Rectal smooth muscle tissue (tissue), 1 donor: ENCODE measurements around the gene METTL9.
A peak's percentile ranks its signal among the peaks of the same experiment; 100 is the strongest.
"Not testable (repeated sequence)": the region's sequence is repeated elsewhere in the genome, so short reads cannot be mapped to it uniquely, and the experiment has no call there.

ENCODE experiments used
- H3K27ac ChIP-seq: one replicate; pipeline ENCODE4 v1.7.0; 2013; ENCODE audit warnings: low read depth, low read length, inconsistent platforms
- H3K27me3 ChIP-seq: one replicate; pipeline ENCODE4 v1.7.0; 2013; ENCODE audit warnings: low read length; ENCODE audit not compliant: control insufficient read depth, insufficient read depth
- H3K36me3 ChIP-seq: one replicate; pipeline ENCODE4 v1.7.0; 2013; ENCODE audit warnings: low read length; ENCODE audit not compliant: control insufficient read depth, insufficient read depth
- H3K4me1 ChIP-seq: one replicate; pipeline ENCODE4 v1.7.0; 2013; ENCODE audit warnings: low read length; ENCODE audit not compliant: control insufficient read depth, insufficient read depth
- H3K4me3 ChIP-seq: one replicate; pipeline ENCODE4 v1.7.0; 2013; ENCODE audit warnings: low read length
- H3K9ac ChIP-seq: one replicate; pipeline ENCODE4 v1.7.0; 2013; ENCODE audit warnings: low read length

Gene METTL9

GRCh38 chr16:21580131-21580530 is 19.2 kb upstream of the METTL9 start:
- not testable (repeated sequence) for H3K9ac ChIP-seq, H3K4me1 ChIP-seq, H3K4me3 ChIP-seq, H3K27me3 ChIP-seq, H3K36me3 ChIP-seq, H3K27ac ChIP-seq

GRCh38 chr16:21580807-21581206 is 18.6 kb upstream of the METTL9 start:
- Histone ChIP-seq H3K9ac (no peak overlapping the region), H3K4me1 (no peaks in the 10 kb centered on the region)

GRCh38 chr16:21584817-21585216 is 14.6 kb upstream of the METTL9 start:
- H3K4me3 ChIP-seq, result no peak overlapping the region
- H3K9ac ChIP-seq, result no peak overlapping the region
- H3K27me3 ChIP-seq, result no peaks in the 10 kb centered on the region
- no peaks in the 10 kb centered on the region for H3K4me1 ChIP-seq
- H3K36me3 ChIP-seq, result no peaks in the 10 kb centered on the region
- no peak overlapping the region for H3K27ac ChIP-seq

More at GRCh38 chr16:21580807-21581206, 18.6 kb upstream of the METTL9 start:
- no peaks in the 10 kb centered on the region for H3K36me3 ChIP-seq
- no peak overlapping the region for H3K4me3 ChIP-seq
- H3K27me3 ChIP-seq, result no peaks in the 10 kb centered on the region
- H3K27ac ChIP-seq, result no peak overlapping the region

- H3K4me1 ChIP-seq, H3K27me3 ChIP-seq, H3K9ac ChIP-seq, H3K4me3 ChIP-seq, H3K36me3 ChIP-seq, H3K27ac ChIP-seq: not testable (repeated sequence)
These were observed 10.8 kb upstream of the METTL9 start for GRCh38 chr16:21588593-21588992.

GRCh38 chr16:21589551-21589950 is 9.8 kb upstream of the METTL9 start:
- H3K27ac ChIP-seq, result no peak overlapping the region
- no peaks in the 10 kb centered on the region for H3K36me3 ChIP-seq
- no peaks in the 10 kb centered on the region for H3K27me3 ChIP-seq
- no peak overlapping the region for H3K4me3 ChIP-seq
- H3K4me1 ChIP-seq, result no peaks in the 10 kb centered on the region
- no peak overlapping the region for H3K9ac ChIP-seq

- no peaks in the 10 kb centered on the region for H3K27me3 ChIP-seq
- H3K36me3 ChIP-seq, result no peaks in the 10 kb centered on the region
- no peaks in the 10 kb centered on the region for H3K4me1 ChIP-seq
- H3K4me3 ChIP-seq, result no peak overlapping the region
- H3K9ac ChIP-seq, result no peak overlapping the region
- no peak overlapping the region for H3K27ac ChIP-seq
These were observed 9.1 kb upstream of the METTL9 start for GRCh38 chr16:21590287-21590686.

- Histone ChIP-seq H3K9ac (no peak overlapping the region), H3K36me3 (no peaks in the 10 kb centered on the region), H3K27me3 (no peaks in the 10 kb centered on the region), H3K27ac (no peak overlapping the region), H3K4me3 (no peak overlapping the region), H3K4me1 (no peaks in the 10 kb centered on the region)
These were observed 8.6 kb upstream of the METTL9 start for GRCh38 chr16:21590796-21591195.

GRCh38 chr16:21592191-21592590 is 7.2 kb upstream of the METTL9 start:
- Histone ChIP-seq H3K27ac (no peak overlapping the region), H3K4me1 (no peaks in the 10 kb centered on the region), H3K27me3 (no peaks in the 10 kb centered on the region), H3K4me3 (no peak overlapping the region), H3K36me3 (no peaks in the 10 kb centered on the region), H3K9ac (no peak overlapping the region)

- Histone ChIP-seq H3K9ac (no peak overlapping the region), H3K4me3 (no peak overlapping the region), H3K27ac (no peak overlapping the region)
These were observed 5.7 kb upstream of the METTL9 start for GRCh38 chr16:21593530-21594289.

GRCh38 chr16:21597561-21598030 is 1.8 kb upstream of the METTL9 start:
- no peak overlapping the region for H3K4me3 ChIP-seq
- H3K9ac ChIP-seq, result no peak overlapping the region
- H3K27me3 ChIP-seq, result no peaks in the 10 kb centered on the region
- H3K4me1 ChIP-seq, result peaks cover 8% of the 10 kb centered on the region
- H3K27ac ChIP-seq, result no peak overlapping the region
- no peaks in the 10 kb centered on the region for H3K36me3 ChIP-seq

More at GRCh38 chr16:21593530-21594289, 5.7 kb upstream of the METTL9 start:
- Histone ChIP-seq H3K4me1 (no peaks in the 10 kb centered on the region), H3K27me3 (no peaks in the 10 kb centered on the region), H3K36me3 (no peaks in the 10 kb centered on the region)

- Histone ChIP-seq H3K4me1 (peaks cover 8% of the 10 kb centered on the region), H3K4me3 (no peak overlapping the region), H3K27me3 (no peaks in the 10 kb centered on the region), H3K36me3 (no peaks in the 10 kb centered on the region), H3K9ac (no peak overlapping the region), H3K27ac (no peak overlapping the region)
These were observed 1.2 kb upstream of the METTL9 start for GRCh38 chr16:21598206-21598605.

GRCh38 chr16:21598701-21599121 is 666 bp upstream of the METTL9 start:
- peak overlapping the region; percentile 90 for H3K27ac ChIP-seq
- peaks cover 8% of the 10 kb centered on the region for H3K4me1 ChIP-seq
- H3K4me3 ChIP-seq, result peak overlapping the region; percentile 93

More at GRCh38 chr16:21598701-21599121, 666 bp upstream of the METTL9 start:
- Histone ChIP-seq H3K9ac (peak overlapping the region; percentile 79), H3K36me3 (no peaks in the 10 kb centered on the region), H3K27me3 (no peaks in the 10 kb centered on the region)
